ENCODE measurements around the gene RIT2.

The RIT2 gene

GRCh38 chr18:43081396-43081795, 34.1 kb downstream of the RIT2 start:
- no peak for DNase-seq (ENCODE audit: low read depth in 3 of 3)

- no peak for DNase-seq (ENCODE audit: low read depth in 3 of 3)
These were observed 34.8 kb downstream of the RIT2 start for GRCh38 chr18:43080671-43081070.

- no peak for DNase-seq (ENCODE audit: low read depth in 3 of 3)
These were observed 36.1 kb downstream of the RIT2 start for GRCh38 chr18:43079422-43079821.

GRCh38 chr18:43078478-43079092, 36.9 kb downstream of the RIT2 start:
- no peak for DNase-seq (ENCODE audit: low read depth in 3 of 3)

GRCh38 chr18:43077510-43078308, 37.8 kb downstream of the RIT2 start:
- DNase-seq (ENCODE audit: low read depth in 3 of 3) = no peak

GRCh38 chr18:43073771-43074170, 41.7 kb downstream of the RIT2 start:
- no peak for DNase-seq (ENCODE audit: low read depth in 3 of 3)

- DNase-seq (ENCODE audit: low read depth in 3 of 3) = no peak
These were observed 46.7 kb downstream of the RIT2 start for GRCh38 chr18:43068781-43069180.

- no peak for DNase-seq (ENCODE audit: low read depth in 3 of 3)
These were observed 47.9 kb downstream of the RIT2 start for GRCh38 chr18:43067570-43067969.

- no peak for DNase-seq (ENCODE audit: low read depth in 3 of 3)
These were observed 53.7 kb downstream of the RIT2 start for GRCh38 chr18:43061816-43062215.

GRCh38 chr18:43061318-43061717, 54.2 kb downstream of the RIT2 start:
- DNase-seq (ENCODE audit: low read depth in 3 of 3) = no peak

GRCh38 chr18:43060020-43060419, 55.5 kb downstream of the RIT2 start:
- no peak for DNase-seq (ENCODE audit: low read depth in 3 of 3)

GRCh38 chr18:43054815-43055519, 60.5 kb downstream of the RIT2 start:
- DNase-seq (ENCODE audit: low read depth in 3 of 3) = no peak

- DNase-seq (ENCODE audit: low read depth in 3 of 3) = no peak
These were observed 66.5 kb downstream of the RIT2 start for GRCh38 chr18:43049021-43049420.

GRCh38 chr18:43046322-43046721, 69.2 kb downstream of the RIT2 start:
- no peak for DNase-seq (ENCODE audit: low read depth in 3 of 3)

- DNase-seq (ENCODE audit: low read depth in 3 of 3) = no peak
These were observed 71.9 kb downstream of the RIT2 start for GRCh38 chr18:43043626-43044025.

GRCh38 chr18:43040281-43040680, 75.2 kb downstream of the RIT2 start:
- no peak for DNase-seq (ENCODE audit: low read depth in 3 of 3)

GRCh38 chr18:43034683-43035500, 80.6 kb downstream of the RIT2 start:
- no peak for DNase-seq (ENCODE audit: low read depth in 3 of 3)

GRCh38 chr18:43031169-43031568, 84.3 kb downstream of the RIT2 start:
- no peak for DNase-seq (ENCODE audit: low read depth in 3 of 3)

- no peak for DNase-seq (ENCODE audit: low read depth in 3 of 3)
These were observed 86.1 kb downstream of the RIT2 start for GRCh38 chr18:43029414-43029813.

- no peak for DNase-seq (ENCODE audit: low read depth in 3 of 3)
These were observed 92.6 kb downstream of the RIT2 start for GRCh38 chr18:43022874-43023273.

- no peak for DNase-seq (ENCODE audit: low read depth in 3 of 3)
These were observed 97.9 kb downstream of the RIT2 start for GRCh38 chr18:43017622-43018021.

- DNase-seq (ENCODE audit: low read depth in 3 of 3) = no peak
These were observed 102.0 kb downstream of the RIT2 start for GRCh38 chr18:43013486-43013885.
